ENCODE measurements around the gene C1orf216. TPM values are rescaled to one million over a fixed set of nuclear protein-coding genes. Genes with fewer than 3 reads are reported as not detected.

The C1orf216 gene
- total RNA-seq, 5 donors from 2014 or later (not counting 1 experiment from before 2014, with no cell fraction given), result 4.1 to 10.7 (median 7.3) TPM

DNA sequence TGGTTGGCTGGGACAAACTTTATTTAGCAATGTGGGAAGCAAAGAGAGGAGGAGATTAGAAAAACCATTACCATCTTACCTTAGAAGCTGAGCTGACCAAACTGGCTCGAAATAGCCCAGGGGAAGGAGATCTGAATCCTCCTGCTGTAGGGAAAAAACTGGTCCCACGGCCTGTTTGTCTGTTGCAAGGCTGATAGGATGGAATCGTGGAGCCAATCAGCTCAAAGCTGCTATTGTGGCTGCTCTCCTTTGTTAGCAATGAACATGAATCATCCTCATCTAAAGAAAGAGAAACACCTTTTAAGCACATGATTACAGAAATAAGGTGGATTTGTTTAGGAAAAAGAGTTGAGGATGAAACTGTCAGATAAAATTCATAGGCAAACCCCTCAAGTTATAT, 29.6 kb upstream of the C1orf216 start:
- H3K4me3 Mint-ChIP-seq, result no peak overlapping the region
- H3K27ac ChIP-seq (ENCODE audit: low read length), result no peak overlapping the region
- ChIA-PET POLR2A (interaction anchor here in 1 of 2 donors (0.6 kb wide), 1 partner anchor 1990 kb away, joined by 3 read pairs; no protein-coding TSS in a partner anchor), CTCF (interaction anchor here in 1 of 2 donors (0.6 kb wide), 2 partner anchors 21 to 960 kb away, joined by 3 read pairs; no protein-coding TSS in a partner anchor)
- H3K27ac Mint-ChIP-seq, result no peak overlapping the region
- H3K27me3 ChIP-seq (replicated peaks in 1 of 2; ENCODE audit: control insufficient read depth in 2 of 2, extremely low read depth in 1 of 2, insufficient read depth in 2 of 2, low read length in 1 of 2), result no peaks in the 10 kb centered on the region
- no peaks in the 10 kb centered on the region for H3K9me3 Mint-ChIP-seq
- no peaks in the 10 kb centered on the region for H3K27me3 Mint-ChIP-seq
- ATAC-seq (replicated peaks in 1 of 4) (no peak), DNase-seq (no peak)
- H3K4me1 Mint-ChIP-seq, result no peaks in the 10 kb centered on the region
- no peaks in the 10 kb centered on the region for H3K36me3 ChIP-seq (ENCODE audit: control insufficient read depth in 2 of 2, extremely low read depth in 1 of 2, insufficient read depth in 1 of 2, low read length in 1 of 2)
- H3K9me3 ChIP-seq, result no peaks in the 10 kb centered on the region
- 100% methylated on average over 2 of the region's 3 CpGs for WGBS (ENCODE audit: insufficient coverage)
- H3K4me1 ChIP-seq (ENCODE audit: control insufficient read depth in 1 of 2, extremely low read depth in 1 of 2, insufficient read depth in 2 of 2, low read length in 2 of 2), result no peaks in the 10 kb centered on the region
- no peak overlapping the region for H3K4me3 ChIP-seq (ENCODE audit: control insufficient read depth in 1 of 2, extremely low read depth in 1 of 2, low read length in 1 of 2)
- no peaks in the 10 kb centered on the region for H3K36me3 Mint-ChIP-seq

GRCh38 chr1:35745124-35745730, 26.5 kb upstream of the C1orf216 start:
- H3K9me3 Mint-ChIP-seq, result no peaks in the 10 kb centered on the region
- H3K4me3 Mint-ChIP-seq, result no peak overlapping the region
- H3K27ac Mint-ChIP-seq, result no peak overlapping the region
- POLR2A ChIA-PET, result no interaction called here
- ATAC-seq (replicated peaks in 1 of 4) (no peak), DNase-seq (no peak)
- Histone ChIP-seq H3K27ac (ENCODE audit: low read length) (no peak overlapping the region), H3K36me3 (ENCODE audit: control insufficient read depth in 2 of 2, extremely low read depth in 1 of 2, insufficient read depth in 1 of 2, low read length in 1 of 2) (no peaks in the 10 kb centered on the region), H3K4me1 (ENCODE audit: control insufficient read depth in 1 of 2, extremely low read depth in 1 of 2, insufficient read depth in 2 of 2, low read length in 2 of 2) (no peaks in the 10 kb centered on the region), H3K27me3 (replicated peaks in 1 of 2; ENCODE audit: control insufficient read depth in 2 of 2, extremely low read depth in 1 of 2, insufficient read depth in 2 of 2, low read length in 1 of 2) (no peaks in the 10 kb centered on the region), H3K4me3 (ENCODE audit: control insufficient read depth in 1 of 2, extremely low read depth in 1 of 2, low read length in 1 of 2) (no peak overlapping the region), H3K9me3 (no peaks in the 10 kb centered on the region)
- no peaks in the 10 kb centered on the region for H3K4me1 Mint-ChIP-seq
- CTCF ChIA-PET, result interaction anchor here in 1 of 2 donors (0.9 kb wide), 1 partner anchor 23 kb away, joined by 5 read pairs; no protein-coding TSS in a partner anchor
- H3K27me3 Mint-ChIP-seq, result no peaks in the 10 kb centered on the region
- no peaks in the 10 kb centered on the region for H3K36me3 Mint-ChIP-seq
- WGBS (ENCODE audit: insufficient coverage), result no CpG with 5 or more reads among the region's 1 CpG

- Mint-ChIP-seq H3K4me3 (no peak overlapping the region), H3K9me3 (no peaks in the 10 kb centered on the region), H3K27ac (peak overlapping the region in 1 of 2 donors; percentile 23), H3K27me3 (no peaks in the 10 kb centered on the region), H3K4me1 (peaks cover 0 to 2% (median 0%) of the 10 kb centered on the region in 3 donors), H3K36me3 (no peaks in the 10 kb centered on the region)
- ATAC-seq (replicated peaks in 1 of 4) (no peak), DNase-seq (no peak)
- no CpG with 5 or more reads among the region's 1 CpG for WGBS (ENCODE audit: insufficient coverage)
- Histone ChIP-seq H3K4me3 (ENCODE audit: control insufficient read depth in 1 of 2, extremely low read depth in 1 of 2, low read length in 1 of 2) (no peak overlapping the region), H3K9me3 (no peaks in the 10 kb centered on the region), H3K27ac (ENCODE audit: low read length) (no peak overlapping the region), H3K36me3 (ENCODE audit: control insufficient read depth in 2 of 2, extremely low read depth in 1 of 2, insufficient read depth in 1 of 2, low read length in 1 of 2) (no peaks in the 10 kb centered on the region), H3K27me3 (replicated peaks in 1 of 2; ENCODE audit: control insufficient read depth in 2 of 2, extremely low read depth in 1 of 2, insufficient read depth in 2 of 2, low read length in 1 of 2) (no peaks in the 10 kb centered on the region), H3K4me1 (ENCODE audit: control insufficient read depth in 1 of 2, extremely low read depth in 1 of 2, insufficient read depth in 2 of 2, low read length in 2 of 2) (no peaks in the 10 kb centered on the region)
- CTCF ChIA-PET, result interaction anchor here (0.5 to 2.3 kb wide), 2 partner anchors 9 to 164 kb away, joined by 3 to 10 read pairs; partner anchors contain the start of gene TFAP2E (in 1 of the 2)
- POLR2A ChIA-PET, result no interaction called here
Measured at GRCh38 chr1:35737120-35737519, 18.4 kb upstream of the C1orf216 start.

- peaks cover 4 to 7% (median 4%) of the 10 kb centered on the region in 3 donors for H3K4me1 Mint-ChIP-seq
- no peak overlapping the region for H3K4me3 Mint-ChIP-seq
- no peaks in the 10 kb centered on the region for H3K36me3 Mint-ChIP-seq
- ChIA-PET CTCF (interaction anchor here (0.5 to 3.3 kb wide), 21 partner anchors 9 to 1864 kb away, joined by 3 to 18 read pairs (median 4); partner anchors contain the start of genes C1orf216 (in 1 of the 2) and CLSPN (in 1 of the 2)), POLR2A (interaction anchor here in 1 of 2 donors (0.6 to 0.7 kb wide), 2 partner anchors 75 to 163 kb away, joined by 4 to 5 read pairs; no protein-coding TSS in a partner anchor)
- peaks cover 0 to 7% of the 10 kb centered on the region in 2 experiments for H3K4me1 ChIP-seq (ENCODE audit: control insufficient read depth in 1 of 2, extremely low read depth in 1 of 2, insufficient read depth in 2 of 2, low read length in 2 of 2)
- no peaks in the 10 kb centered on the region for H3K9me3 Mint-ChIP-seq
- no peak for ATAC-seq (replicated peaks in 1 of 4)
- no peak overlapping the region for H3K4me3 ChIP-seq (ENCODE audit: control insufficient read depth in 1 of 2, extremely low read depth in 1 of 2, low read length in 1 of 2)
- no peak for DNase-seq
- no peaks in the 10 kb centered on the region for H3K27me3 Mint-ChIP-seq
- H3K36me3 ChIP-seq (ENCODE audit: control insufficient read depth in 2 of 2, extremely low read depth in 1 of 2, insufficient read depth in 1 of 2, low read length in 1 of 2), result no peaks in the 10 kb centered on the region
- no peaks in the 10 kb centered on the region for H3K9me3 ChIP-seq
- WGBS (ENCODE audit: insufficient coverage), result 100% methylated on average over 2 of the region's 4 CpGs
- H3K27ac ChIP-seq (ENCODE audit: low read length), result no peak overlapping the region
- H3K27me3 ChIP-seq (replicated peaks in 1 of 2; ENCODE audit: control insufficient read depth in 2 of 2, extremely low read depth in 1 of 2, insufficient read depth in 2 of 2, low read length in 1 of 2), result no peaks in the 10 kb centered on the region
- H3K27ac Mint-ChIP-seq, result no peak overlapping the region
Measured at GRCh38 chr1:35727434-35728040, 8.9 kb upstream of the C1orf216 start.

DNA sequence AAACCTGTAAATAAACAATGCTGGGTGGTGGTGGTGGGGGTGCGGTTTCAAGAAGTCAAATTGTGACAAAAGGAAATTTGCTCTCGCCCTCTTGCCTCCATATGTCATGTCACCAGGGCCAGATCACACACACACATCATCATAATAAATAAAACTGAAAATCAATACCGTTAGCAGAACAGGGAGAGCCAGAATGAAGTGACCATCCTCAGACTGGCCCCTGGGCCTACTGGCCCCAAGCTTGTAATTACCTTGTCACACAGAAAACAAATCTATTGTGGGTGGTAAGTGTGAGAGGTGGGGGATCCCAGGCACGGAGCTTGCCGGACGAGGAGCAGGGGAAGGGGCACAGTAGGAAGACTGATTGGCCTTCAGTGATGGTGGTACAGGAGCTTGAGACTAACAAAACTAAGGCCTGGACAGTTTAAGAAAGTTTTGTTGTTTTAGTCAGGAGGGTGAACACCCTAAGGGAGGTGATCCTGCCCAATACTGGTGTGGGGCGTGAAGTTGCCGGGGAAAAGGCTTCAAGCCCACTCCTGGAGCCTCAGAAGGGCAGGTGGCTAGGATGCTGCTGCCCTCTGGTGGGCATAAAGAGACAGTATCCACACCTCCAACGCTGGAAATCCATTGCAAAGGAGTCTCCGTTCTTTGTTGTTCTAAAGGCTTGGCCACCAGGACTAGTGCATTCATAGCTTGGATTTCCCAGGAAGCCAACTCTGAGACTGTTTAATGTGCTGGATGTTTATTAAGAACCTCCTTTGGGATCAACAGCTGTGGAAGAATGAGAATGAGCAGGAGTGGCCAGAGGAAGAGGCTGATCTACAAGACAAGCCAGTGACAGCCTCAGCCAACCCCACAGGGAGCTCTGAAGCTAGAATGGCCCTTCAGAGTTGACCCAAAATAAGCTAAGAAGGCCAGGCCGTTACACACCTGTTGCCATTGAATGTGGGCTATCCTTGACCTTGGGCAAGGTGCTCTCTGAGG, 8.1 kb upstream of the C1orf216 start:
- no peaks in the 10 kb centered on the region for H3K36me3 ChIP-seq (ENCODE audit: control insufficient read depth in 2 of 2, extremely low read depth in 1 of 2, insufficient read depth in 1 of 2, low read length in 1 of 2)
- 63% methylated on average over 4 of the region's 11 CpGs for WGBS (ENCODE audit: insufficient coverage)
- no peak overlapping the region for H3K27ac ChIP-seq (ENCODE audit: low read length)
- H3K27me3 Mint-ChIP-seq, result no peaks in the 10 kb centered on the region
- POLR2A ChIA-PET, result no interaction called here
- CTCF ChIA-PET, result interaction anchor here (0.5 to 3.3 kb wide), 22 partner anchors 8 to 932 kb away, joined by 3 to 18 read pairs (median 3); partner anchors contain the start of gene C1orf216 (in 1 of the 2)
- no peaks in the 10 kb centered on the region for H3K36me3 Mint-ChIP-seq
- H3K4me1 Mint-ChIP-seq, result peaks cover 4 to 7% (median 4%) of the 10 kb centered on the region in 3 donors
- no peaks in the 10 kb centered on the region for H3K27me3 ChIP-seq (replicated peaks in 1 of 2; ENCODE audit: control insufficient read depth in 2 of 2, extremely low read depth in 1 of 2, insufficient read depth in 2 of 2, low read length in 1 of 2)
- DNase-seq (peak in 30 of 35 experiments; percentile 12 to 81 (median 36)), ATAC-seq (replicated peaks in 1 of 4) (peak; percentile 85 to 90 (median 88))
- no peaks in the 10 kb centered on the region for H3K9me3 ChIP-seq
- H3K9me3 Mint-ChIP-seq, result no peaks in the 10 kb centered on the region
- no peak overlapping the region for H3K4me3 Mint-ChIP-seq
- no peak overlapping the region for H3K27ac Mint-ChIP-seq
- peaks cover 0 to 7% of the 10 kb centered on the region in 2 experiments for H3K4me1 ChIP-seq (ENCODE audit: control insufficient read depth in 1 of 2, extremely low read depth in 1 of 2, insufficient read depth in 2 of 2, low read length in 2 of 2)
- no peak overlapping the region for H3K4me3 ChIP-seq (ENCODE audit: control insufficient read depth in 1 of 2, extremely low read depth in 1 of 2, low read length in 1 of 2)

GRCh38 chr1:35725596-35725995, 6.9 kb upstream of the C1orf216 start:
- CTCF ChIA-PET, result interaction anchor here (0.5 to 3.3 kb wide), 12 partner anchors 10 to 1844 kb away, joined by 3 to 18 read pairs (median 3); no protein-coding TSS in a partner anchor

More at GRCh38 chr1:35725596-35725995, 6.9 kb upstream of the C1orf216 start:
- H3K27me3 Mint-ChIP-seq, result no peaks in the 10 kb centered on the region
- no peaks in the 10 kb centered on the region for H3K36me3 Mint-ChIP-seq
- no peaks in the 10 kb centered on the region for H3K27me3 ChIP-seq (replicated peaks in 1 of 2; ENCODE audit: control insufficient read depth in 2 of 2, extremely low read depth in 1 of 2, insufficient read depth in 2 of 2, low read length in 1 of 2)
- POLR2A ChIA-PET, result no interaction called here
- H3K4me1 Mint-ChIP-seq, result peaks cover 4 to 7% (median 4%) of the 10 kb centered on the region in 3 donors
- no peak overlapping the region for H3K27ac Mint-ChIP-seq
- H3K4me3 ChIP-seq (ENCODE audit: control insufficient read depth in 1 of 2, extremely low read depth in 1 of 2, low read length in 1 of 2), result no peak overlapping the region
- H3K9me3 ChIP-seq, result no peaks in the 10 kb centered on the region
- no peaks in the 10 kb centered on the region for H3K9me3 Mint-ChIP-seq
- DNase-seq (no peak), ATAC-seq (replicated peaks in 1 of 4) (no peak)
- H3K4me1 ChIP-seq (ENCODE audit: control insufficient read depth in 1 of 2, extremely low read depth in 1 of 2, insufficient read depth in 2 of 2, low read length in 2 of 2), result peaks cover 0 to 7% of the 10 kb centered on the region in 2 experiments
- no peaks in the 10 kb centered on the region for H3K36me3 ChIP-seq (ENCODE audit: control insufficient read depth in 2 of 2, extremely low read depth in 1 of 2, insufficient read depth in 1 of 2, low read length in 1 of 2)
- no peak overlapping the region for H3K27ac ChIP-seq (ENCODE audit: low read length)
- no peak overlapping the region for H3K4me3 Mint-ChIP-seq
- WGBS (ENCODE audit: insufficient coverage), result 97% methylated on average over 7 of the region's 10 CpGs

Measured in T-cell (primary cell).